ENCODE results near the gene SPATA13.
"Not testable (repeated sequence)": the region's sequence is repeated elsewhere in the genome, so short reads cannot be mapped to it uniquely, and the experiment has no call there.

Gene SPATA13

DNA sequence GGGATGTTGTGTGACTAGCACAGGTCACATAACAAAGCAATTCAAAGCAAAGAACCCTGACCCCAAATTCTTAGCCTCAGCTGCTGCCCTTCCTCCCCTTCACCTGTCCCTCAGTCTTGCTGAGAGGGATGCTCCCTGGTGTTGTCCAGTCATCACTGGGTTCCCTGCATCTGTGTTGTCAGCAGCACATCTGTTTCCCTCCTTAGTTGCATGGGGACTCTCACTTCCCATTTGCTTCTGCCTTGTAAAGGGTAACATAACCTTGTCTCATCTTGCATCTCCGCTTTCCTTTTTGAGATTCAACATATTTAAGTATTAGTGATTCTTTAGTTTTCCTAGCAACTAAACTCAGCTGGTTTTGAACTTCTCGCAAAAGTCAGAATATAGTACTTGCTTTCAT lies 54.0 kb downstream of the SPATA13 start:
- TF ChIP-seq, protein P1, sequence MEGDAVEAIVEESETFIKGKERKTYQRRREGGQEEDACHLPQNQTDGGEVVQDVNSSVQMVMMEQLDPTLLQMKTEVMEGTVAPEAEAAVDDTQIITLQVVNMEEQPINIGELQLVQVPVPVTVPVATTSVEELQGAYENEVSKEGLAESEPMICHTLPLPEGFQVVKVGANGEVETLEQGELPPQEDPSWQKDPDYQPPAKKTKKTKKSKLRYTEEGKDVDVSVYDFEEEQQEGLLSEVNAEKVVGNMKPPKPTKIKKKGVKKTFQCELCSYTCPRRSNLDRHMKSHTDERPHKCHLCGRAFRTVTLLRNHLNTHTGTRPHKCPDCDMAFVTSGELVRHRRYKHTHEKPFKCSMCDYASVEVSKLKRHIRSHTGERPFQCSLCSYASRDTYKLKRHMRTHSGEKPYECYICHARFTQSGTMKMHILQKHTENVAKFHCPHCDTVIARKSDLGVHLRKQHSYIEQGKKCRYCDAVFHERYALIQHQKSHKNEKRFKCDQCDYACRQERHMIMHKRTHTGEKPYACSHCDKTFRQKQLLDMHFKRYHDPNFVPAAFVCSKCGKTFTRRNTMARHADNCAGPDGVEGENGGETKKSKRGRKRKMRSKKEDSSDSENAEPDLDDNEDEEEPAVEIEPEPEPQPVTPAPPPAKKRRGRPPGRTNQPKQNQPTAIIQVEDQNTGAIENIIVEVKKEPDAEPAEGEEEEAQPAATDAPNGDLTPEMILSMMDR (IDR thresholded peaks at IDR 0.05; ENCODE audit: borderline replicate concordance, extremely low read depth, low read length, poor library complexity, severe bottlenecking), result no peak
- no peak for TF ChIP-seq EZH2 (IDR thresholded peaks at IDR 0.05; ENCODE audit: borderline replicate concordance, low read depth, low read length, severe bottlenecking)
- DNase-seq (no peak), ATAC-seq (ENCODE audit: insufficient read depth, low read depth) (no peak)
- Histone ChIP-seq H3K4me2 (ENCODE audit: insufficient read depth, low read length) (no peak overlapping the region), H3K27ac (ENCODE audit: low read length) (no peak overlapping the region), H3K4me1 (ENCODE audit: insufficient read depth, low read length) (peaks cover 8% of the 10 kb centered on the region; the same call in 1 of the 2 replicates), H3K36me3 (ENCODE audit: insufficient read depth, low read length) (no peaks in the 10 kb centered on the region), H3K9ac (ENCODE audit: low read depth, low read length) (no peak overlapping the region), H3K4me3 (ENCODE audit: low read depth in 1 of 2, low read length in 2 of 2) (no peak overlapping the region), H3K79me2 (ENCODE audit: insufficient read depth, low read length) (no peaks in the 10 kb centered on the region), H3K9me3 (ENCODE audit: insufficient read depth, low read length, severe bottlenecking) (no peaks in the 10 kb centered on the region), H4K20me1 (ENCODE audit: insufficient read depth, low read length) (peaks cover 15% of the 10 kb centered on the region), H2AFZ (ENCODE audit: low read depth, low read length) (no peak overlapping the region), H3K27me3 (ENCODE audit: insufficient read depth, low read length, poor library complexity) (no peaks in the 10 kb centered on the region)

DNA sequence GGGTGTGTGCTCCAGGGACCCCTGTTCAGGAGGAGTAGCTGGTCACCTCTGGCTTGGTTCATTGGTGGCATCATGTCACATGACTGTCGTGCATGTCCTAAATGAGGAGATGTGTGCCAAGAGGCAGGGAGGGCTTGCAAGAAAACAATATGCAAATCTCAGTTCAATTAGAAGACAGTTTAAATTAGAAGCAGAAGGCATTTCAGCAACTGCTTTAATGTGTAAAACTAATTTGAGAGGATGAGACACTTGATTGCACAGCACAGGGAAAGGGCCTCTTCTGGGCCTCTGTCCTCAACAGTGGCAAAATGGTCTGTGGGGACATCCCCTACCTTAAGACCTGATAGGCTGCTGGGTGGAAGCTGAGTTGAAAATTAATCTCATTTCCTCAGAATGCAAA lies 54.6 kb downstream of the SPATA13 start:
- DNase-seq (no peak), ATAC-seq (ENCODE audit: insufficient read depth, low read depth) (no peak)
- no peak for TF ChIP-seq EZH2 (IDR thresholded peaks at IDR 0.05; ENCODE audit: borderline replicate concordance, low read depth, low read length, severe bottlenecking)
- TF ChIP-seq, protein P1 (IDR thresholded peaks at IDR 0.05; ENCODE audit: borderline replicate concordance, extremely low read depth, low read length, poor library complexity, severe bottlenecking), result no peak
- Histone ChIP-seq H3K9ac (ENCODE audit: low read depth, low read length) (no peak overlapping the region), H3K36me3 (ENCODE audit: insufficient read depth, low read length) (no peaks in the 10 kb centered on the region), H3K79me2 (ENCODE audit: insufficient read depth, low read length) (no peaks in the 10 kb centered on the region), H3K4me2 (ENCODE audit: insufficient read depth, low read length) (no peak overlapping the region), H4K20me1 (ENCODE audit: insufficient read depth, low read length) (peaks cover 19% of the 10 kb centered on the region), H3K4me3 (ENCODE audit: low read depth in 1 of 2, low read length in 2 of 2) (no peak overlapping the region), H3K27ac (ENCODE audit: low read length) (no peak overlapping the region), H3K27me3 (ENCODE audit: insufficient read depth, low read length, poor library complexity) (no peaks in the 10 kb centered on the region), H2AFZ (ENCODE audit: low read depth, low read length) (no peak overlapping the region), H3K4me1 (ENCODE audit: insufficient read depth, low read length) (peaks cover 8% of the 10 kb centered on the region; the same call in 1 of the 2 replicates), H3K9me3 (ENCODE audit: insufficient read depth, low read length, severe bottlenecking) (no peaks in the 10 kb centered on the region)

DNA sequence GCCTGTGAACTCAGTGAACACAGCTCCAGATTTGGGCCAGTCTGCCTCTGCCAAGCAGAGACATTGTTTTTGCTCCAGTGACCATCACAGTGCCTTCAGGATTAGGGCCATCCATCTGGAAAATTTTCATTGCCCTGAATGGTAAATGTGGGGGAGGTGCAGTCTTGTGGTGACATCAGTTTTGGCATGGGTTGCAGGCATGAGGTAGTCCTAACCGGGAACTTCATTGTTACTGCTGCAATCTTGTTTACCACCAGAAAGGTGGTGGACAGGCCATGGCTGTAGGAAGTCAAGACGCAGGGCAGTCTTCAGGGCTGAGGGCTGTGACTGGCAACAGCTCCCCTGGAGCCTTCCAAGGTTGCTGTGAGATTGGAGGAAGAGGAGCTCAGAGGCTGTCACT lies 55.2 kb downstream of the SPATA13 start:
- Histone ChIP-seq H3K9me3 (ENCODE audit: insufficient read depth, low read length, severe bottlenecking) (no peaks in the 10 kb centered on the region), H3K4me1 (ENCODE audit: insufficient read depth, low read length) (peaks cover 8% of the 10 kb centered on the region; the same call in 1 of the 2 replicates), H3K36me3 (ENCODE audit: insufficient read depth, low read length) (no peaks in the 10 kb centered on the region), H4K20me1 (ENCODE audit: insufficient read depth, low read length) (peaks cover 19% of the 10 kb centered on the region), H3K9ac (ENCODE audit: low read depth, low read length) (no peak overlapping the region), H3K27ac (ENCODE audit: low read length) (no peak overlapping the region), H3K79me2 (ENCODE audit: insufficient read depth, low read length) (no peaks in the 10 kb centered on the region), H3K4me2 (ENCODE audit: insufficient read depth, low read length) (no peak overlapping the region), H2AFZ (ENCODE audit: low read depth, low read length) (no peak overlapping the region), H3K4me3 (ENCODE audit: low read depth in 1 of 2, low read length in 2 of 2) (no peak overlapping the region), H3K27me3 (ENCODE audit: insufficient read depth, low read length, poor library complexity) (no peaks in the 10 kb centered on the region)
- no peak for TF ChIP-seq EZH2 (IDR thresholded peaks at IDR 0.05; ENCODE audit: borderline replicate concordance, low read depth, low read length, severe bottlenecking)
- TF ChIP-seq, protein P1 (IDR thresholded peaks at IDR 0.05; ENCODE audit: borderline replicate concordance, extremely low read depth, low read length, poor library complexity, severe bottlenecking), result no peak
- ATAC-seq (ENCODE audit: insufficient read depth, low read depth), result no peak
- no peak for DNase-seq

DNA sequence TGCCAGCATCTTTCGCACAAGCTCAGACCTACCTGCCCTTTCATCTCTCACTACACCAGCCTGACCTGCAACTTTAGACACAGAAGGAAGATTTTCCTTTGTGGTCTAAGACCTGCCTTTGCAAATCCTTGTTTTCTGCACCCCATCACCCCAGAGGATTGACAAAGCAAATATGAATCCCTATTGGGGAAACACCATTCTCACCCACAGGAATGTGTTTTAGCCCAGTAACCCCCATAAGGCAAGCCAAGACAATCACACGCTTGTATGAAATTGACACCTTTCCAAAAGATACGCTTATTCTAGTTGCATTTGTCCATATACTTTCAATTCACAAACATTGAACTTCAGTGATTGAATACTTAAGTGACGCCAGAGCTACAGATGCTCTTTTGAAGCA lies 55.7 kb downstream of the SPATA13 start:
- Histone ChIP-seq H3K4me2 (ENCODE audit: insufficient read depth, low read length) (no peak overlapping the region), H3K36me3 (ENCODE audit: insufficient read depth, low read length) (no peaks in the 10 kb centered on the region)

DNA sequence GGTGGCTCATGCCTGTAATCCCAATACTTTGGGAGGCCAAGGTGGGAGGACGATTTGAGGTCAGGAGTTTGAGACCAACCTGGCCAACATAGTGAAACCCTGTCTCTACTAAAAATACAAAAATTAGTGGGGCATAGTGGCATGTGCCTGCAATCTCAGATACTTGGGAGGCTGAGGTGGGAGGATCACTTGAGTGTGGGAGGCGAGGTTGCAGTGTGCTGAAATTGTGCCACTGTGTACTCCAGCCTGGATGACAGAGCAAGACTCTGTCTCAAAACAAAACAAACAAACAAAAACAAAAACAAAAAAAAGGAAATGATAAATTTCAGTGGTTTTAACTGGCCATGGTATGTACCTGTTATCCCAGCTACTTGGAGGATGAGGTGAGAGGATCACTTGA lies 56.3 kb downstream of the SPATA13 start:
- ATAC-seq (ENCODE audit: insufficient read depth, low read depth); H3K27me3 ChIP-seq (ENCODE audit: insufficient read depth, low read length, poor library complexity); DNase-seq; H3K4me3 ChIP-seq (ENCODE audit: low read depth in 1 of 2, low read length in 2 of 2); H3K9ac ChIP-seq (ENCODE audit: low read depth, low read length); H3K79me2 ChIP-seq (ENCODE audit: insufficient read depth, low read length); H3K4me2 ChIP-seq (ENCODE audit: insufficient read depth, low read length); H3K9me3 ChIP-seq (ENCODE audit: insufficient read depth, low read length, severe bottlenecking); H3K27ac ChIP-seq (ENCODE audit: low read length); H2AFZ ChIP-seq (ENCODE audit: low read depth, low read length); H3K4me1 ChIP-seq (ENCODE audit: insufficient read depth, low read length); H3K36me3 ChIP-seq (ENCODE audit: insufficient read depth, low read length): not testable (repeated sequence)
- peaks cover 17% of the 10 kb centered on the region for H4K20me1 ChIP-seq (ENCODE audit: insufficient read depth, low read length)

More for the DNA sequence above, 55.7 kb downstream of the SPATA13 start:
- no peak for TF ChIP-seq EZH2 (IDR thresholded peaks at IDR 0.05; ENCODE audit: borderline replicate concordance, low read depth, low read length, severe bottlenecking)
- TF ChIP-seq, protein P1 (IDR thresholded peaks at IDR 0.05; ENCODE audit: borderline replicate concordance, extremely low read depth, low read length, poor library complexity, severe bottlenecking), result no peak
- H3K27ac ChIP-seq (ENCODE audit: low read length), result no peak overlapping the region
- no peaks in the 10 kb centered on the region for H3K27me3 ChIP-seq (ENCODE audit: insufficient read depth, low read length, poor library complexity)
- H4K20me1 ChIP-seq (ENCODE audit: insufficient read depth, low read length), result peaks cover 19% of the 10 kb centered on the region
- H3K4me1 ChIP-seq (ENCODE audit: insufficient read depth, low read length), result peaks cover 8% of the 10 kb centered on the region; the same call in 1 of the 2 replicates
- no peak for ATAC-seq (ENCODE audit: insufficient read depth, low read depth)
- no peak for DNase-seq
- no peak overlapping the region for H3K4me3 ChIP-seq (ENCODE audit: low read depth in 1 of 2, low read length in 2 of 2)
- no peak overlapping the region for H3K9ac ChIP-seq (ENCODE audit: low read depth, low read length)
- H3K79me2 ChIP-seq (ENCODE audit: insufficient read depth, low read length), result no peaks in the 10 kb centered on the region
- H2AFZ ChIP-seq (ENCODE audit: low read depth, low read length), result no peak overlapping the region
- H3K9me3 ChIP-seq (ENCODE audit: insufficient read depth, low read length, severe bottlenecking), result no peaks in the 10 kb centered on the region

Measured in DND-41 (cell line).